Bronchial epithelial cell (primary cell): ENCODE results near the gene FKTN. TPM values are rescaled to one million over a fixed set of nuclear protein-coding genes. Genes with fewer than 3 reads are reported as not detected.

Experiments used
- DNase-seq: peaks from one replicate; pipeline ENCODE4 v3.0.0-alpha.2; 2010; ENCODE audit warnings: low read depth
- FAIRE-seq: peaks from 2 replicates; lab custom pipeline; 2011; peaks lifted over from hg19 to GRCh38; lab: Jason Lieb, UNC
- H3K27me3 ChIP-seq: 2 replicates; pipeline ENCODE4 v1.5.1; 2011; ENCODE audit warnings: low read length; ENCODE audit not compliant: control insufficient read depth, insufficient read depth
- H3K36me3 ChIP-seq: 2 replicates; pipeline ENCODE4 v1.5.1; 2011; ENCODE audit warnings: low read length; ENCODE audit not compliant: control insufficient read depth, insufficient read depth
- H3K4me3 ChIP-seq: 2 replicates; pipeline ENCODE4 v1.5.1; 2011; ENCODE audit warnings: mild to moderate bottlenecking, low read depth, low read length, control low read depth
- CTCF ChIP-seq: IDR thresholded peaks from 2 replicates; pipeline ENCODE4 v1.5.1; 2011; ENCODE audit warnings: mild to moderate bottlenecking, moderate library complexity, low read length, control low read depth, inconsistent platforms; ENCODE audit not compliant: insufficient read depth, severe bottlenecking
- total RNA-seq: library from RNA; depleted of rRNA; stranded (reverse); fragments of >200 nt; gene quantifications from 2 replicates; pipeline ENCODE4 v1.2.1, GENCODE V29; 2014

FKTN gene
- total RNA-seq, 1 donor from 2014 or later: 17.9 TPM

GRCh38 chr9:105672711-105673234 is 114.8 kb downstream of the FKTN start:
- TF ChIP-seq CTCF: no peak
- H3K27me3 ChIP-seq: peaks cover 4% of the 10 kb centered on the region
- no peak overlapping the region for H3K4me3 ChIP-seq
- FAIRE-seq (no peak), DNase-seq (no peak)
- H3K36me3 ChIP-seq: no peaks in the 10 kb centered on the region

- no peak for DNase-seq
- H3K4me3 ChIP-seq: no peak overlapping the region
- TF ChIP-seq CTCF: no peak
Observed at GRCh38 chr9:105673850-105674387, 116.0 kb downstream of the FKTN start.

GRCh38 chr9:105676351-105676923 is 118.5 kb downstream of the FKTN start:
- Histone ChIP-seq H3K4me3 (no peak overlapping the region), H3K36me3 (no peaks in the 10 kb centered on the region), H3K27me3 (no peaks in the 10 kb centered on the region)
- FAIRE-seq (no peak), DNase-seq (no peak)
- no peak for TF ChIP-seq CTCF

More at GRCh38 chr9:105673850-105674387, 116.0 kb downstream of the FKTN start:
- no peak for FAIRE-seq
- H3K27me3 ChIP-seq: peaks cover 4% of the 10 kb centered on the region
- no peaks in the 10 kb centered on the region for H3K36me3 ChIP-seq

- H3K36me3 ChIP-seq: no peaks in the 10 kb centered on the region
- no peaks in the 10 kb centered on the region for H3K27me3 ChIP-seq
- H3K4me3 ChIP-seq: no peak overlapping the region
- DNase-seq (no peak), FAIRE-seq (no peak)
- no peak for TF ChIP-seq CTCF
Observed at GRCh38 chr9:105678163-105678562, 120.2 kb downstream of the FKTN start.

- FAIRE-seq: no peak
- Histone ChIP-seq H3K36me3 (no peaks in the 10 kb centered on the region), H3K27me3 (no peaks in the 10 kb centered on the region), H3K4me3 (no peak overlapping the region)
- DNase-seq: no peak
- TF ChIP-seq CTCF: no peak
Observed at GRCh38 chr9:105678781-105679180, 120.8 kb downstream of the FKTN start.
